ENCODE data around the gene ITPR2.
"Not testable (repeated sequence)": the region's sequence is repeated elsewhere in the genome, so short reads cannot be mapped to it uniquely, and the experiment has no call there.

ITPR2 gene

DNA sequence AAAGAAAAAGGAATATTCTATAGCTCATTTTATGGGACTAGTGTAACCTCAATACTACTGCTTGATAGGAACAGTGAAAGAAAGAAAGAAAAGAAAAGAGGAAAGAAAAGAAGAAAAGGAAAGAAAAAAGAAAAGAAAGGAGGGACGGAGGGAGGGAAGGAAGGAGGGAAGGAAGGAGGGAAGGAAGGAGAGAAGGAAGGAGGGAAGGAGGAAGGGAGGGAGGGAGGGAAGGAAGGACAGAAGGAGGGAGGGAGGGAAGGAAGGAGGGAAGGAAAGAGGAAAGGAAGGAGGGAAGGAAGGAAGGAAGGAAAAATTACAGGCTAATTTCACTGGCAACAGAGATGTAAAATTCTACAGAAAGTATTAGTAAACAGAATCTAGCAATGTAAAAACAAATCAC is 215.5 kb downstream of the ITPR2 start:
- DNase-seq, result no peak

DNA sequence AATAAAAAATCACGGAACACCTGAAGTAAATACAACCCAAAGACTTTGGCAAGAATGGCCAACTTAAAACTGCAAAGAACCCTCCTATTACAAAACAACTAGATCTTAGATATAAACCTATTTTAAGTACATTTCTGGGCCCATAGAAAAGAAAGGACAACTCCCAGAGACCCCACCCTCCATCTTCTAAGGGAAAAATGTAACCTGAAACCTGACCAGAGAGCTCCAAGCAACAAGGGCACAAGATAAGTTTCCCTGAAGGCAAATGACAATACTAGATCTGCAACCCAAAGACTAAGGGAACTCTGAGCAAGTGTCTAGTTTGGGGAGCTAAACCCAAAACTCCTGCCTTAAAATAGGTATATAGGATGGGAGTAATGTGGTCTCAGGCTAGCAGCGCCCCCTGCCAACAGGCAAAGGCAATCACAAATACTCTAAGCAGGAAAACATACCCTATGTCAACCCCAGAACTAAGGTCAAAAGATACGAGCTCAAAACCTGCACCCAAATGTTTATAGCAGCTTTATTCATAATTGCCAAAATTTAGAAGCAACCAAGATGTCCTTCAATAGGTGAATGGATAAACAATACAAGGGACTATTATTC is 218.9 kb downstream of the ITPR2 start:
- DNase-seq, result peak in 2 of 3 experiments; percentile 9 to 56

DNA sequence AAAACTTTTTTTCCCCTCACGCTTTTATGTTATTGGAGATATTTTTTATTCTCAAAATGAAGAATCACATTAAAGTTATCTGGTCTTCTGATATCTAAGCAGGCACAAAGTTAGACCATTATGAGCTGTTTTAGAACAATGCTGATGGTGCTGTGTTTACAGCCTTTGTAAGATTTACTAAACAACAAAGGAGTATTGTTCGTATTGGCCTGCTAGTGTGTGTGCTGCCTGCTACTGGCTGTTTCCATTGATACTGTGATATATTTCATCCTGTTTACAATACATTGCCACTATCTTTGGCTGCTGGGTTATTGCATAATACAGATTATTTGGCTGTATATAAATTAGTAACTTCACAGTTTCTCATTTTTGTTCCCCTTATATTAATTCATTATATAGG is 220.8 kb downstream of the ITPR2 start:
- no peak for DNase-seq

DNA sequence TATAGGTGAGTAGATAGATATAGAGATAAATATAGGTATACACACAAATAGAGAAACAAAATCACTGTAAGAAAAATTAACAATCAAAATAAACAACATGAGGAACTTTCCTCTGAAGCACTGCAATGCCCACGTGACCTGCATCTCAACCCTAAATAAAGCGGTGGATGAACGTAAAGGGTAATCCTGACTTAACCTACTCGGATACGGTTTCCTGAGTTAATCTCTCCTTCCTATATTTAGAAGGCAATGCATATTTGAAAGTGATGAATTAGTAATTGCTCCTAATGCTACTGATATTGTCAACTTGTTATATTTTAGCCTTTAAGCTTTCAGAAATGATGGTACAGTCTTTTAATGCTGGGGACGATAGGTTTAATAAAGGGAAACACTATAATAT is 221.4 kb downstream of the ITPR2 start:
- DNase-seq, result no peak

DNA sequence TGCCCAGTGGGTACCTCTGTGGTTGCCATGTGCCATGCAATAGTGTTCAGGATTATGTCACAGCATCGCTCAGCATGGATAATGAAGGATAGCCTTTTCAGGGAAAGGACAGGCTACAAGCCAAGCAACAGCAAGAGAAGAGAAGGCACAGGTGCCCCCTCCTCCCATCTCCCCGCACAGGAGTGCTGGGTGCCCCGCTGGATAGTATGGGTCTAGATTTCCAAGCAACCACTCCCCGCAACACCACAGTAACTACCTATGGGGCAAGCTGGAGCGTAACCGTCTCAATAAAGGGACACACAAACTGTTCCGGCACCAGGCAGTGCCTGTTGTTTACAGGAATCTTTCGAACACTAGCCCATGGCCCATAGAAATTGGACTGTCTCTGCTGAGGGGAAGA is 222.2 kb downstream of the ITPR2 start:
- DNase-seq, result no peak

DNA sequence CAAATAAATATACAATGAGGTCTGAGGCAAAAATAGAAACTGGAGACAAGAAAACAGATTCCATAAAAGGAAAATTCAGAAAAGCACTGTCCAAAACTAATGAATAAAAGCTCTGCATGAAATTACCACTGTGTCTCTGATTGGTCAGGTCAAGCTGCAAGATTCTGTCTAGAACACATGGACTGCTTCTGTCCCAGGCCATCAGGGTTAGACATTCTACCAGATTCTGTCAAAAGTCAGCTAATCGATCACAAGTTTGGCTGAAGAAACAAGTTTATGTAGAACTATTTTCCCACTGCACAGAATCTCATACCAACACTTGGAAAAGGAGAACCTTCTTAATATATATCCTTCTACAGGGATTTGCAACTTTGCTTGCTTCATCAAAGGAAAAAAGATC is 223.0 kb downstream of the ITPR2 start:
- no peak for DNase-seq

DNA sequence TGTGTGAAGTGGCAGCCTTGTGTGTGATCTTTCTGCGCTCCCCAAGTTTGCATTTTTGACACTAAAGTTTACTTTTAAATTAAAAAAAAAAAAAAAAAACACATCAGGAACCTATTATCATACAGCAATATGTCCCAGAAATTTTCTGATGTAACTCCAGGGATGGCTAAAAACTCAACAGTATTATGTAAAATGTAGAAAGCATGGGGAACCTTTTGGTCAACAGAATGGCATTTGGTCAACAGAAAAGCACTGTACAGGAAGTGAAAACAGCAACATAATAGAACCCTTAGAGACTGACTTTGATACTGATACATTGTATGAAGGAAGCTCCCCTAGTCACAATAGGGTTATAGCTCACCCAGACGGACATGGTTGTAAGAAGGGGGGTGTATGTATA is 224.3 kb downstream of the ITPR2 start:
- no peak for DNase-seq

DNA sequence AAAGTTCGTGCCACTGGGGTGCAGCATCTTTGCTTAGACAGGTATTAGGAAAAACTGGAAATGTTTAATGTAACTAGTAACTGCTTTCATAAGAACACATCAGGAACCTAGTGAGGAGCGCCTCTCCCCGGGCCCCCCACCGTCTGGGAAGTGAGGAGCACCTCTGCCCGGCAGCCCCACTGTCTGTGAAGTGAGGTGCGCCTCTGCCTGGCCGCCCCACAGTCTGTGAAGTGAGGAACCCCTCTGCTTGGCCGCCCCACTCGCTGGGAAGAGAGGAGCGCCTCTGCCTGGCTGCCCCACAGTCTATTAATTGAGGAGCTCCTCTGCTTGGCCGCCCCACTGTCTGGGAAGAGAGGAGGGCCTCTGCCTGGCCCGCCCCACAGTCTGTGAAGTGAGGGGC is 224.7 kb downstream of the ITPR2 start:
- no peak for DNase-seq

DNA sequence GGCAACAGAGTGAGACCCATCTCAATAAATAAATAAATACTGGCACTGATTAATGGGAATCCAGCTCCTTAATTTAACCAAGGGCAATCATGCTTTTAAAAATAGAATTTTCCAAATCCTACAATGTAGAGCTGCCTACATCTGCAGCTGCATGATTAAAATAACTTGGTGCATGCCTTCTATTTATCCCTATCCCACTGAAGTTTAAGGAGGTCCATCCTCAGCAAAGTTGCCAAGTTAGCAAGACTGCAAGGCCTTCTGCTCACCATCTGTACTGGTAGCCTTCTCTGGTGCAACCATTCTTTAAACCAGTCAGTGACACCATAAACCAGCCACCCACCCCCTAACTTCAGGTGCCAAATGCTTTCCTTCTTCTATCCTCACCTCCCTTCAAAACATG is 226.1 kb downstream of the ITPR2 start:
- no peak for DNase-seq

DNA sequence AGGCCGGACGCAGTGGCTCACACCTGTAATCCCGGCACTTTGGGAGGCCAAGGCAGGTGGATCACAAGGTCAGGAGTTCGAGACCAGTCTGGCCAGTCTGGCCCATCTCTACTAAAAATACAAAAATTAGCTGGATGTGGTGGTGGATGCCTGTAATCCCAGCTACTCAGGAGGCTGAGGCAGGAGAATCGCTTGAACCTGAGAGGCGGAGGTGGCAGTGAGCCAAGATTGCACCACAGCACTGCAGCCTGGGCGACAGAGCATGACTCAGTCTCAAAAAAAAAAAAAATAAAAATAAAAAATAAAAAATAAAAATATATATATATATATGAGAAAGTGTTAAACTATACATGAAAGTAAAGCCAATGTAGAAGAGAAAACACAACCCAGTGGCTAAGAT is 228.2 kb downstream of the ITPR2 start:
- DNase-seq, result not testable (repeated sequence)

DNA sequence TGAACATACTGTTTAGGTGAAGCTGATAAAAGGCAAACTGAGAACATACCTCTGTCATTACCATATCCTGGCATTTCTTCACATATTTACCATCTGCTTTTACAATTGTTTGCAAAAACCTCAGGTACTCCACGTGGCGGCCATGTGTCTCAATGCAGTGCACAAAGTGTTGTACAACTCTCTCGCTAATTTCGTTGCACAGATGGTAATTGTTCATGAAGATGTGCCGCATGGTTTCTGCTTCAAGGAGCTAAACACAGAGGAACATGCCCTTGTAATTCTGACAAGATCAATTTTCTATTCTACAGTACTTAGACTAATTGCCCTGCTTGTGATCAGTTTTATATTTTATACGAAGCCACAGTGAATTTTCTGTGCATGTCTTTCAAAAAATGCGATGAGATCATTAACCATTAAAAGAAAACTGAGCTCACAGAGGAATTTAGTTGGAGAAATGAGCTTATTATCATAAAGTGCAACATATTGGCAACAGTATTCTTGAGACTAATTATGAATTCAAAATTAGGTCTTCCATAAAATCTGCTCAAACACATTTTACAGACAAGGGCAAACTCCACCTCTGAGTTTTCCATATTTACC is 233.8 kb downstream of the ITPR2 start:
- DNase-seq, result peak in 2 of 3 experiments; percentile 32 to 89

DNA sequence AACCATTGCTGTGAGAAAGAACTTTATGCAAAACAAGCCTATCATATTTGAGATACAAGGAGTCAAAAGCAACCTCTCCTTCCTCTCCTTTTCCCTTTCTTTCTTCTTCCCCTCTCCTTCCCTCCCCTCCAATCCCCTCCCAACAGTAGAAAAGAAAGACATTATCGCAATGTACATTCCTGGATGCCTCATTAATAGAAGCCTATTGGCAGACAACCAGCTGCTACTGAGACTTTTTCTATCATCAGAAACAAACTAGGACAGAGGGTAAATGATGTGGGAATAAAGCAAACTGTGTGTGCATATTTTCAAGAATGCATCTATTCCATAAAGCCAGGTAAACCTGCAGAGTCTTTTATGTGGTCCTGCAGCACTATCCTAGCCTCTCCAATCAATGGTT is 237.2 kb downstream of the ITPR2 start:
- no peak for DNase-seq

DNA sequence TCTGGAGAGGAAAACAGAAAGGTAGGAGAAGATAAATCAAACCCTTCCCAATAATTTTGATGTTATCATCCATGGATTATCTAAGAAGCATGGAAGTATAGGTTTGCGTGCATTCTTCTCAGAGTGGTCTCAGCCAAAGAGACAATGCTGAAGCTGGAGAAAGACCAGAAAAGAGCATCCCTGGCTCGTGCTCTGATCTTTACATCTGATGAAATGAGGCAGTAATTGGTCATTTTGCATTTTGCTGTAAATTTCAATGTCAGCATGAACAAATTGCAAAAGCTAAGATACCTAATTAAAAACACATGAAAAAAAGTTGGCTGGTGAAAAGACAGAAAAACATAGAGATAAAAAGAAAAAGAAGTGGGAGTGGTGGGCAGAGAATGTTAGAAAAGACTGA is 252.4 kb downstream of the ITPR2 start:
- DNase-seq, result no peak

DNA sequence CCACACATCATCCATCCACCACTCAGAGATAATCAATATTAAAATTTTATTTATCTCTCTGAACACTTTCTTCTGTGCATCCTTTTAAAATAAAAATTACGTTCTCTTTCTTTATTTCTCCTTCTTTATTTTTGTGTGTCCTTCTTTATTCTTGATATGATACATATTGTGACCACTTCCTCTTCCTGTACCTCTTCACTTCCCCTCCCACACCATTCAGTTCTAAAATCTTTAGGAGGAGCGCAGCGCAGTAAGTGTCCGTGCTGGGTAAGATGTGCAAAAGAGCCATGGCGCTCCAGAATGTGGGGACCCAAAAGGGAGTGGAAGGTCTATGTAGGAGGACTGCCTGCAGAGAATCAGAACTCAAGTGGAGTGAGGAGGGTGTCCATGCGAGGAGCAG is 256.7 kb downstream of the ITPR2 start:
- DNase-seq, result no peak

DNA sequence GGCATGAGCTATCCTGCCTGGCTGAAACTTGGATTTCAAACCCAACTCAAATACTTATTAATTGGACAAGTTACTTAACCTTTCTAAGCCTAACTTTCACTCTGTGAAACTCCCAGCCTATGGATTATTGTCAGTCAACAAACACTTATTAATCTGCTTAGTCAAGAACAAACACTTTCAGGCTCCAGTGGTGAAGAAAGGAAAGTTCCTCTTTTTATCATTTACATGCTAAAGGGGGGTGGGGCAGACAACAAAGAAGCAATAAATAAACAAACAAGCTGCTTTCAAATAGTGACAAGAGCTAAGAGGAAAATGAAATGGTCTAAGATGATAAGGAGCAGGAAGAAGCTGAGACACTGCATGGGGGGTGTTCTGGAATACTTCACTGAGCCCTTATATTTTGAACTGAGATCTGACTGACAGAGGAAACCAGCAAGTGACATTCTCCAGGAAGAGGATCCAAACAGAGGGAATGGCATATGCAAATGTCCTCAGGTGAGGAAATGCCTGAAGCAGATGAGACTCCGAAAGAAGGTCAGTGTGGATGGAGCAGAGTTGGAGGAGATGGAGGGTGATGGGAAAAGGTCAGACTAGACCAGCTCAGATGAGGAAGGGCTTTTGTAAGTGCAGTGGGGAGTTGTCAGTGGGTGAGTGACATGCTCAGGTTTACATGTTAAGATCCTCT is 259.6 kb downstream of the ITPR2 start:
- DNase-seq, result no peak

DNA sequence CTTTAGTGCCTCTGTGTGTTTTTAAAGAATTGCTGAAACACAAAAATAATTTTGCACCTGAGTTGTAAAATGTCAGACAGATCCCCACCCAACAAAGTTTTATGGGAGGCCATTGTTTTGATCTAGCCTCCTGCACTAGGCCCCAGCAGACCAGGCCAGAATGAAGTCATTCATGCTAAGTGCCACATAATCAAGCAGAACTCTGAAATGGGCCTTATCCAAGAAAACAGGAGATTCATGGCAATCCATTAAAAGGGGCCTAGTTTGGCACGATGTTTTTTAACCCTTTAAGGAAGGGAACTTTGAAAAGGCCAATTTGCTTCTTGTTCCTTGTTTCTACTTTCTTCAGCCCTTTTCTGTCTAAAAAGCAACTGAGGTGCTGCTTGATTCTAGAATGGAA is 260.9 kb downstream of the ITPR2 start:
- DNase-seq, result no peak

DNA sequence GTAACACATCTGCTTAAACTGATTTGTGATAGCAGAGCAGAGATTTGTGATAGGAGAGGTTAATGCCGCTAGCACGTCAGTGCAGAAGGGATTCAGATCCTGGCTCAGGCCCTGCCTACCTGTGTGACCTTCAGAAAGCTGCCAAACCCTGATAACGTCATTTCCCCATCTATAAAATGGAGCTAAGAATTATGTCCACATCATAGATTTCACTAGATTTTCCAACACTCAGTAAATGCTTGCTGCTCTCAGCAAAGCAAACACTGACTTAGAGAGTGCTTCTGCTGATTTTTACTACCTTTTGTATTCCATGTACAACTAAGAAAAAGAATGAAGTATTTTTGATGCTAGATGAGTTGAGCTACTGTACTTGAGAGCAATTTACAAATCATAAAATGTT is 261.4 kb downstream of the ITPR2 start:
- peak in 1 of 3 experiments; percentile 24 for DNase-seq

DNA sequence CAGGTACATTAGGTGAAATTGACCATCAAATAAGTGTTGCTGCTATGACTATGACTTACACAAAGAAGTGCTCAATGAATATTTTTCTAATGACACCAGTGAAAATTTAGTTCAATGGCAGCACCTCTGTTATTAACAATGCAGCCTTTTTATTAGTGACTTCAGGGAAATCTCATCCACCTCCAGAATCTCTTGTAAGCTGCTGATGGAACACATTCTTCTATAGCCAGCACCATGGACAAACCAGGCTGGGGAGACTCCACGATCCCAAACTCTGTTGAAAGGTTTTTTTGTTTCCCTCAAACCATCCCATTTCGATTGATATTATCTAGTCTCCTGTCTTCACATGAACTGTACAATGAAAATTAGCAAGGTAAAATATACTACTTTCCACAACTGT is 265.9 kb downstream of the ITPR2 start:
- no peak for DNase-seq

DNA sequence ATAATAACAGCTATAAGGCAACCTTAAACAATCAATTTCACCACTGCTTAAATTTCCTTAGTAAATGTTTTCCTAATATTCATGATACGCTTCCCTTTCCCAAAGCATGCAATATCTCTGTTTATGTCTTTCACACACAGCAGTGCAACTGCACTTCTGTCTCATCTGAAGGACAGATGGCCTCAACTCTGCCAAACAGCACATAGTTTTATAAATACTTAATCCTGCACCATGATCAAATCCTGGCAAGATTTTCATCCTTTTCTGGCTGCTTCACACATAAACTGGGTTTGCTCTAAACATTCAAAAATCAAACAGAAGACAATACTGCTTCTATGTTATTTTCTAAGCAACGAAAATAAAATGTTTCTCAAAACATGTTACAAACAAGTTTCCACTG is 266.3 kb downstream of the ITPR2 start:
- no peak for DNase-seq

DNA sequence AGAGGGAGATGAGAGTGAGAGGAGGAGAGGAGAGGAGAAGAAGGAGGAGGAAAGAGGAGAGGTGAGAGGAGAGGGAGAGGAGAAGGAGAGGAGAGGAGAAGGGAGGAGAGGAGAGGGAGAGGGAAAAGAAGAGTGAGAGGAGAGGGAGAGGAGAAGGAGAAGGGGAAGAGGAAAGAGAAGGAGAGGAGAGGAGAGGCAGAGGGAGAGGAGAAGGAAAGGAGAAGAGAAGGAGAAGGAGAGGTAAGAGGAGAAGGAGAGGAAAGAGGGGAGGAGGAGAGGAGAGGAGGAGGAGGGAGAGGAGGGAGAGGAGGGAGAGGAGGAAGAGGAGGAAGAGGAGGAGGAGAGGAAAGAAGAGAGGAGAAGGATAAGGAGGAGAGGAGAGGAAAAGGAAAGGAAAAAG is 266.8 kb downstream of the ITPR2 start:
- no peak for DNase-seq

DNA sequence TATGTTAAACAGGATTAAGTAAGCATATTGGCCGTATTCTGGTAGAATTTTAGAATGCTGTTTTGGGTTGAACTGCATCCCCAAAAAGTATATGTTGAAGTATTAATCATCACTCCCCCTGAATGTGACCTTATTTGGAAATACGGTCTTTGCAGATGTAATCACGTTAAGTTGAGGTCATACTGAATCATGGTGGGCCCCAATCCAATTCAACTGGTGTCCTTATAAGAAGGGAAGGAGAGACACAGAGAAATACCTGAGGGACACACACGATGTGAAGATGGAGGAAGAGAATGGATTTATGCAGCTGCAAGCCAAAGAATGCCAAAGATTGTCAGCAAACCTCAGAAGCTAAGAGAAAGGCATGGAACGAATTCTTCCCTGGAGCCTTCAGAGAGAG is 268.6 kb downstream of the ITPR2 start:
- no peak for DNase-seq

DNA sequence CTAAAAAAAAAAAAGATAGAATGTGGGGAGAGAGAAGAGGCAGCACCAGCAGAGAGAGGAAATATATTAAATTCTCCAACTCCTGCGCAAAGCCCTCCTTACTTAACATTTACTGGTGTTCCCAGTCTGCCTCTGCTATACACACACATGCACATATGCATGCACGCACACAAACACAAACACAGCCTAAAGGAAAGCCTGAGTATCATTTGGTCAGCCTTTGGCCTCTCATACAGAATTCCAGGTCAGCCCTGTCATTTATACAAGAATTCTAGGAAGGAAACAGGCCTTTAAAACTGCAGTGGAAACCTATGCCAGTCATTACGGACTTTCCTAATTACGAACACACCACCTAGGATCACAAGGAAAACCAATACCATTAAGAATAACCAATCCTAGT is 269.4 kb downstream of the ITPR2 start:
- no peak for DNase-seq

DNA sequence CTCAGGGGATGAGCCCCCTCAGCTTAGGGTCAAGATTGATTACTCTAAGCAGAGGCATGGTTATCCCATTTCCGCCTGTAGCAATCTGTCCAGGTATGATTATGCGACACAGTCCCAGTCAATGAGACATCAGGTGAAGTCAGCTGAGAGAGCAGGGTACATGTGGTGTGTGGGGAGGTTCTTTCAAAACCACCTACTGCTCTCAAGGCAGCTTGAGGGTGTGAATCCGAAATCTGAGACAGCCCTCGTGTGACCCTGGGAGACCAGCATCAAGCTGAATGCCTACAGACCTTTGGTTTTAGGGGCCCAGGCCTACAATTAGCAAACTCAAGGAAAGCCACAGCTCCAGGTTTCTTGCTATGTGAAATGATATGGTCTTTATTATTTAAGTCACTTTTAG is 275.7 kb downstream of the ITPR2 start:
- DNase-seq, result no peak

DNA sequence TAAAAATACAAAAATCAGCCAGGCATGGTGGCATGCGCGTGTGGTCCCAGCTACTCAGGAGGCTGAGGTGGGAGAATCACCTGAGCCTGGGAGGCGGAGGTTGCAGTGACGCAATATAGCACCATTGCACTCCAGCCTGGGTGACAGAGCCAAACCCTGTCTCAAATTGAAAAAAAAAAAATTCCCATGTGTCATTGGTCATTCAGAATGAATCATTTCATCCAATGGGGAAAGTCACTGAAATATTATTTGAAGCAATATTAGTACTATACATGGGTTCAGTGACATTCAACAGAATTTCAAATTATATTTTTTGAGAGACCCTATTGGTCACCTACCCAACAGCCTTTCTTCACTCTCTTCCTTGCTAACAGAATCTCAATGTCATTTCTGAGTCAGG is 276.1 kb downstream of the ITPR2 start:
- DNase-seq, result no peak

DNA sequence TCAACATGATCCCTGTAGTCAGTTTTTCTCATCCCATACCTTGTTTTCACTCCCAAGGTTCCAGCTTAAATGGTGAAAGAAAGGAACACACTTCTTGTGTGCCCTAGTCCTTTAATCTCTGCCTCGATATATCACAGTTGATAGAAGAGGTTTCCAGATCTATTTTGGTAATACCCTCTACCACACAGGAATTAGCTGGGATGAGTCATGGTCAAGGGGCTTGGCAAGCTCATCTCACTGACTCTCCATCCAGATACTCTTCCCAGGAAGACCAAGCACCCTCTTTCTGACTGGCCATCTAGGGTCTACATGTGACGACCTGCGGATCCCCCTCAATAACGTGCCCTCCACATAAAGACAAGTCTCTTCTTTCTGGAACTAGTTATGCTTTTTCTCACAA is 277.9 kb downstream of the ITPR2 start:
- DNase-seq, result no peak

All from NCI-H1417 (cell line).